SW 1271 (cell line): ENCODE measurements around the gene PRAC2.

Experiments
- DNase-seq, 2 experiments: peaks; one replicate each; lab custom pipeline; 2025; lab: John Stamatoyannopoulos, UW

The PRAC2 gene

GRCh38 chr17:48755356-48755755, 32.4 kb downstream of the PRAC2 start:
- DNase-seq = no peak

- DNase-seq = no peak
Observed at GRCh38 chr17:48756830-48757251, 33.9 kb downstream of the PRAC2 start.

GRCh38 chr17:48757524-48757961, 34.6 kb downstream of the PRAC2 start:
- DNase-seq = no peak

- DNase-seq = no peak
Observed at GRCh38 chr17:48759288-48759687, 36.3 kb downstream of the PRAC2 start.

- DNase-seq = no peak
Observed at GRCh38 chr17:48760411-48760810, 37.4 kb downstream of the PRAC2 start.

- DNase-seq = no peak
Observed at GRCh38 chr17:48761114-48761513, 38.1 kb downstream of the PRAC2 start.

- DNase-seq = no peak
Observed at GRCh38 chr17:48767263-48767774, 44.3 kb downstream of the PRAC2 start.

GRCh38 chr17:48769009-48769675, 46.2 kb downstream of the PRAC2 start:
- no peak for DNase-seq

- DNase-seq = no peak
Observed at GRCh38 chr17:48770954-48771353, 48.0 kb downstream of the PRAC2 start.

GRCh38 chr17:48773245-48773644, 50.3 kb downstream of the PRAC2 start:
- DNase-seq = no peak
